Erythroblast (primary cell): ENCODE measurements around the gene NFIL3.

Experiments
- DNase-seq, 2 experiments: peaks; one replicate each; lab custom pipeline; 2025; lab: John Stamatoyannopoulos, UW
- GATA1 ChIP-seq: IDR thresholded peaks from 2 replicates; pipeline ENCODE4 v1.6.1; 2011; ENCODE audit warnings: low read depth, mild to moderate bottlenecking, control low read depth, low read length, moderate library complexity
- POLR2A ChIP-seq: IDR thresholded peaks from 2 replicates; pipeline ENCODE4 v1.6.1; 2011; ENCODE audit warnings: mild to moderate bottlenecking, low read length

The NFIL3 gene

GRCh38 chr9:91364702-91365101 lies 58.9 kb downstream of the NFIL3 start:
- TF ChIP-seq GATA1 (no peak), POLR2A (no peak)
- peak in 1 of 2 experiments; percentile 46 for DNase-seq

GRCh38 chr9:91364005-91364404 lies 59.6 kb downstream of the NFIL3 start:
- DNase-seq: peak in 1 of 2 experiments; percentile 12

GRCh38 chr9:91362051-91362611 lies 61.5 kb downstream of the NFIL3 start:
- TF ChIP-seq POLR2A (no peak), GATA1 (no peak)
- DNase-seq: no peak

More at GRCh38 chr9:91364005-91364404, 59.6 kb downstream of the NFIL3 start:
- TF ChIP-seq POLR2A: no peak
- TF ChIP-seq GATA1: no peak

GRCh38 chr9:91361291-91362050 lies 62.2 kb downstream of the NFIL3 start, which contains the start of gene AUH:
Gene AUH, minus strand, starts transcription at chr9:91361918. Its CDS starts 29 bp downstream, at chr9:91361889.
- TF ChIP-seq GATA1 (no peak), POLR2A (peak; percentile 66)
- peak; percentile 89 to 94 for DNase-seq

GRCh38 chr9:91360551-91361290 lies 62.9 kb downstream of the NFIL3 start:
- DNase-seq: peak in 1 of 2 experiments; percentile 38
- TF ChIP-seq POLR2A: no peak
- TF ChIP-seq GATA1: no peak

- TF ChIP-seq POLR2A (no peak), GATA1 (no peak)
- DNase-seq: peak; percentile 18 to 38
Measured at GRCh38 chr9:91359734-91360470, 63.7 kb downstream of the NFIL3 start.

- no peak for TF ChIP-seq GATA1
- DNase-seq: no peak
Measured at GRCh38 chr9:91359083-91359482, 64.5 kb downstream of the NFIL3 start.
